GM12878 (cell line): ENCODE results near the gene NR1D2. TPM values are rescaled to one million over a fixed set of nuclear protein-coding genes. Genes with fewer than 3 reads are reported as not detected.

Experiments used
- ATAC-seq: fragments of 200-7000 bp; cut with Tn5 transposase; 3 replicates; pipeline ENCODE4 v1.9.1; 2020; ENCODE audit warnings: mild to moderate bottlenecking, moderate library complexity
- BruUV-seq: library from RNA; stranded (reverse); fragments of 400-500 nt; replicated peaks from 2 replicates; lab custom pipeline; 2021; lab: Mats Ljungman, UMichigan
- CTCF ChIA-PET: fragments of 300-600 bp; sonication (Branson Sonifier 250); formaldehyde crosslinking; extraction: SDS; loops from one replicate; lab custom pipeline; 2021; ENCODE audit warnings: inconsistent platforms; lab: Yijun Ruan, JAX
- POLR2A ChIA-PET: fragments of 350-600 bp; formaldehyde crosslinking; extraction: SDS; loops from one replicate; lab custom pipeline; 2021; ENCODE audit warnings: inconsistent platforms; lab: Charles Lee
- RAD21 ChIA-PET: fragments of 300-600 bp; sonication (Branson Sonifier 250); formaldehyde crosslinking; loops from one replicate; lab custom pipeline; 2023; ENCODE audit warnings: antibody characterized with exemption; ENCODE audit not compliant: unreplicated experiment; lab: Charles Lee
- SMC1A ChIA-PET: fragments of 300-600 bp; sonication (Branson Sonifier 250); formaldehyde crosslinking; loops from one replicate; lab custom pipeline; 2023; ENCODE audit not compliant: unreplicated experiment, uncharacterized antibody; lab: Charles Lee
- DNase-seq: peaks from one replicate; pipeline ENCODE4 v3.0.0-alpha.2; 2011; ENCODE audit warnings: low read depth, low spot score
- FAIRE-seq: peaks from 3 replicates; lab custom pipeline; 2011; peaks lifted over from hg19 to GRCh38; lab: Jason Lieb, UNC
- H2AFZ ChIP-seq: 2 replicates; pipeline ENCODE4 v1.6.0; 2011; ENCODE audit warnings: low read depth, low read length, control low read depth; ENCODE audit not compliant: control insufficient read depth
- H3K27ac ChIP-seq: 2 replicates; pipeline ENCODE4 v1.5.1; 2011; ENCODE audit warnings: control low read depth; ENCODE audit not compliant: control insufficient read depth, insufficient read depth
- H3K27me3 ChIP-seq, 2 experiments: replicated peaks in 1 of 2; 2 replicates each; pipeline versions ENCODE4 v1.6.0 to v1.6.1; 2011; ENCODE audit warnings: low read length in 1 of 2; ENCODE audit not compliant: control insufficient read depth in 2 of 2, insufficient read depth in 2 of 2
- H3K36me3 ChIP-seq, 2 experiments: 2 replicates each; pipeline ENCODE4 v1.5.1; 2011; ENCODE audit warnings: low read length in 1 of 2; ENCODE audit not compliant: control insufficient read depth in 2 of 2, insufficient read depth in 2 of 2
- H3K4me1 ChIP-seq: 2 replicates; pipeline ENCODE4 v1.6.1; 2011; ENCODE audit warnings: mild to moderate bottlenecking, low read length, moderate library complexity, mixed read lengths; ENCODE audit not compliant: control insufficient read depth, insufficient read depth
- H3K4me2 ChIP-seq: 2 replicates; pipeline ENCODE4 v1.6.0; 2011; ENCODE audit warnings: control low read depth; ENCODE audit not compliant: control insufficient read depth, insufficient read depth
- H3K4me3 ChIP-seq: fragments of 200-600 bp; sonication (generic); 2 replicates; pipeline ENCODE4 v1.5.1; 2016
- H3K79me2 ChIP-seq: 2 replicates; pipeline ENCODE4 v1.6.0; 2011; ENCODE audit warnings: low read length; ENCODE audit not compliant: control insufficient read depth, insufficient read depth
- H3K9ac ChIP-seq: 2 replicates; pipeline ENCODE4 v1.8.0; 2011; ENCODE audit warnings: low read length, control low read depth, mixed read lengths; ENCODE audit not compliant: control insufficient read depth, insufficient read depth
- H3K9me3 ChIP-seq: replicated peaks from 3 replicates; pipeline ENCODE4 v1.5.1; 2011; ENCODE audit warnings: mild to moderate bottlenecking, low read length; ENCODE audit not compliant: control insufficient read depth, insufficient read depth
- H4K20me1 ChIP-seq: 2 replicates; pipeline ENCODE4 v1.6.0; 2011; ENCODE audit not compliant: control insufficient read depth, insufficient read depth
- BACH1 ChIP-seq: fragments of 450-650 bp; IDR thresholded peaks from 2 replicates; pipeline ENCODE4 v1.6.1; 2017; ENCODE audit warnings: mild to moderate bottlenecking, borderline replicate concordance
- CBX5 ChIP-seq: sonication (generic); IDR thresholded peaks from 2 replicates; pipeline ENCODE4 v1.6.1; 2016; ENCODE audit warnings: low read depth, moderate library complexity, mild to moderate bottlenecking, inconsistent platforms
- CREB1 ChIP-seq: IDR thresholded peaks from 2 replicates; pipeline ENCODE4 v1.6.1; 2012; ENCODE audit warnings: low read depth, mild to moderate bottlenecking, inconsistent platforms
- GATAD2B ChIP-seq: fragments of 450-650 bp; conservative IDR thresholded peaks from 2 replicates; pipeline ENCODE4 v1.6.1; 2017; ENCODE audit warnings: low read depth, mild to moderate bottlenecking, moderate library complexity
- HDAC6 ChIP-seq: fragments of 200-600 bp; sonication (generic); IDR thresholded peaks from one replicate; pipeline ENCODE4 v1.8.0; 2017; ENCODE audit warnings: antibody characterized with exemption; ENCODE audit not compliant: unreplicated experiment
- KLF5 ChIP-seq: fragments of 450-650 bp; IDR thresholded peaks from 2 replicates; pipeline ENCODE4 v1.6.1; 2014; ENCODE audit warnings: mild to moderate bottlenecking; ENCODE audit not compliant: partially characterized antibody
- MTA2 ChIP-seq: fragments of 450-650 bp; IDR thresholded peaks from 2 replicates; pipeline ENCODE4 v1.6.1; 2016; ENCODE audit warnings: low read depth, mild to moderate bottlenecking, moderate library complexity
- MTA3 ChIP-seq: IDR thresholded peaks from 2 replicates; pipeline ENCODE4 v1.6.1; 2012; ENCODE audit warnings: low read length, inconsistent platforms, borderline replicate concordance
- PAX5 ChIP-seq: IDR thresholded peaks from 2 replicates; pipeline ENCODE4 v1.6.1; 2011; ENCODE audit warnings: low read depth, low read length, borderline replicate concordance
- PAX8 ChIP-seq: fragments of 450-650 bp; IDR thresholded peaks from 2 replicates; pipeline ENCODE4 v1.6.1; 2017; ENCODE audit warnings: mild to moderate bottlenecking, moderate library complexity
- PML ChIP-seq: IDR thresholded peaks from 2 replicates; pipeline ENCODE4 v1.6.1; 2012; ENCODE audit warnings: low read length, inconsistent platforms
- POLR2AphosphoS2 ChIP-seq: IDR thresholded peaks from 2 replicates; pipeline ENCODE4 v1.6.1; 2011; ENCODE audit warnings: low read depth, mild to moderate bottlenecking, low read length, improper control_type of control experiment, moderate library complexity
- POLR2AphosphoS5 ChIP-seq: IDR thresholded peaks from 2 replicates; pipeline ENCODE4 v1.6.1; 2011; ENCODE audit warnings: mild to moderate bottlenecking, low read length, inconsistent platforms
- SUPT20H ChIP-seq: IDR thresholded peaks from 2 replicates; pipeline ENCODE4 v1.6.1; 2011; ENCODE audit warnings: low read depth, mild to moderate bottlenecking, low read length, moderate library complexity, borderline replicate concordance; ENCODE audit not compliant: control insufficient read depth
- TARDBP ChIP-seq: IDR thresholded peaks from 2 replicates; pipeline ENCODE4 v1.6.1; 2016; ENCODE audit warnings: borderline replicate concordance
- ZBED1 ChIP-seq: IDR thresholded peaks from 2 replicates; pipeline ENCODE4 v1.6.1; 2016; ENCODE audit warnings: borderline replicate concordance
- ZNF207 ChIP-seq: fragments of 450-650 bp; IDR thresholded peaks from 2 replicates; pipeline ENCODE4 v1.6.1; 2014; ENCODE audit warnings: antibody characterized with exemption, mild to moderate bottlenecking, borderline replicate concordance
- ZNF274 ChIP-seq: IDR thresholded peaks from one replicate; pipeline ENCODE4 v1.8.0; 2011; ENCODE audit not compliant: insufficient read length, insufficient read depth
- ZNF384 ChIP-seq: IDR thresholded peaks from 2 replicates; pipeline ENCODE4 v1.6.1; 2012; ENCODE audit warnings: low read depth, mild to moderate bottlenecking, low read length, improper control_type of control experiment, borderline replicate concordance
- WGBS: methylation state at CpG from one replicate; pipeline ENCODE4 v1.1.6; 2016; ENCODE audit warnings: low lambda C conversion rate; ENCODE audit not compliant: insufficient replicate concordance, insufficient coverage; ENCODE audit errors: missing lambda C conversion rate; 5-methylcytosine and 5-hydroxymethylcytosine counted together
- in situ Hi-C: fragments of 300-500 bp; cut with MboI; formaldehyde crosslinking; loops from 9 replicates; pipeline ENCODE4 v1.14.3; 2018; ENCODE audit warnings: mixed read lengths
- intact Hi-C: fragments of 100-400 bp; cut with micrococcal nuclease; formaldehyde crosslinking; loops from one replicate; pipeline ENCODE4 v1.14.2; 2022; ENCODE audit not compliant: unreplicated experiment
- polyA plus RNA-seq, 11 experiments: library from polyadenylated mRNA; depleted of rRNA in 4 of 11; unstranded in 6 of 11; stranded (reverse) in 5 of 11; fragments of >200 nt; fragmentation: Nextera tagmentation in 4 of 11; fragmentation: Illumina TruSeq in 1 of 11; extraction: Ambion mirVana in 4 of 11; extraction: Trizol in 1 of 11; gene quantifications; 1 replicate in 1 of 11; 2 replicates in 10 of 11; pipeline versions ENCODE4 v1.2.1 to v1.2.3, GENCODE V29; 2011 to 2016; ENCODE audit warnings: inconsistent platforms in 2 of 11, missing spikeins in 2 of 11, low read depth in 1 of 11
- total RNA-seq, 4 experiments: library from RNA; depleted of rRNA in 3 of 4; stranded (reverse); fragments of >200 nt in 3 of 4; fragmentation: Illumina TruSeq in 1 of 4; extraction: Trizol in 1 of 4; gene quantifications; 2 replicates each; pipeline versions ENCODE4 v1.2.1 to v1.2.3, GENCODE V29; 2013 to 2021
- TF ChIP-seq, protein P1 (sequence below): fragments of 450-650 bp; IDR thresholded peaks from 2 replicates; pipeline ENCODE4 v1.6.1; 2017; ENCODE audit warnings: borderline replicate concordance
- TF ChIP-seq, protein P2 (sequence below): IDR thresholded peaks from 2 replicates; pipeline ENCODE4 v1.6.1; 2012; ENCODE audit warnings: low read depth, low read length, improper control_type of control experiment
- TF ChIP-seq, protein P3 (sequence below): fragments of 450-650 bp; IDR thresholded peaks from 2 replicates; pipeline ENCODE4 v1.6.1; 2017; ENCODE audit warnings: low read depth, mild to moderate bottlenecking, moderate library complexity

The NR1D2 gene
- total and polyA plus RNA-seq, 10 of the 15 experiments (the other 5 are each of a cell fraction or from before 2014, with no cell fraction given), result 0.67 to 5.3 (median 2.6) TPM

- TF ChIP-seq, protein P1, sequence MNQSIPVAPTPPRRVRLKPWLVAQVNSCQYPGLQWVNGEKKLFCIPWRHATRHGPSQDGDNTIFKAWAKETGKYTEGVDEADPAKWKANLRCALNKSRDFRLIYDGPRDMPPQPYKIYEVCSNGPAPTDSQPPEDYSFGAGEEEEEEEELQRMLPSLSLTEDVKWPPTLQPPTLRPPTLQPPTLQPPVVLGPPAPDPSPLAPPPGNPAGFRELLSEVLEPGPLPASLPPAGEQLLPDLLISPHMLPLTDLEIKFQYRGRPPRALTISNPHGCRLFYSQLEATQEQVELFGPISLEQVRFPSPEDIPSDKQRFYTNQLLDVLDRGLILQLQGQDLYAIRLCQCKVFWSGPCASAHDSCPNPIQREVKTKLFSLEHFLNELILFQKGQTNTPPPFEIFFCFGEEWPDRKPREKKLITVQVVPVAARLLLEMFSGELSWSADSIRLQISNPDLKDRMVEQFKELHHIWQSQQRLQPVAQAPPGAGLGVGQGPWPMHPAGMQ, result no peak
- 0 out of 2 replicates have a peak, but pooled peaks have one; percentile 22 for TF ChIP-seq TARDBP
- TF ChIP-seq CBX5, result no peak
- TF ChIP-seq ZBED1, result 0 out of 2 replicates have a peak, but pooled peaks have one; percentile 63
- TF ChIP-seq SUPT20H, result no peak
- TF ChIP-seq ZNF274, result no peak
- TF ChIP-seq BACH1, result peak; percentile 12; the same call in 1 of the 2 replicates
- TF ChIP-seq ZNF384, result no peak
- no peak for TF ChIP-seq HDAC6
- no peak for TF ChIP-seq MTA2
- no peak for TF ChIP-seq MTA3
These were observed 24.9 kb upstream of the NR1D2 start (continued) for GRCh38 chr3:23920151-23920655.

- DNase-seq (no peak), FAIRE-seq (no peak), ATAC-seq (no peak)
- Histone ChIP-seq H3K79me2 (peaks cover 34% of the 10 kb centered on the region), H3K4me2 (no peak overlapping the region), H3K36me3 (peaks cover 0 to 28% of the 10 kb centered on the region in 2 experiments; a peak in 2 of 4 replicates), H3K27ac (no peak overlapping the region), H3K9ac (no peak overlapping the region), H2AFZ (no peak overlapping the region), H3K9me3 (no peaks in the 10 kb centered on the region), H4K20me1 (peaks cover 5% of the 10 kb centered on the region; the same call in 1 of the 2 replicates), H3K4me1 (no peaks in the 10 kb centered on the region; the same call in 1 of the 2 replicates), H3K4me3 (no peak overlapping the region), H3K27me3 (no peaks in the 10 kb centered on the region)
- WGBS, result 83% methylated on average over 3 of the region's 3 CpGs
- ChIA-PET RAD21 (no interaction called here), CTCF (interaction anchor here (1.6 kb wide), 1 partner anchor 9 kb away, joined by 3 read pairs; no protein-coding TSS in a partner anchor), POLR2A (interaction anchor here (0.6 to 0.7 kb wide), 4 partner anchors 9 to 63 kb away, joined by 3 to 4 read pairs (median 4); no protein-coding TSS in a partner anchor), SMC1A (interaction anchor here (0.6 to 1.5 kb wide), 4 partner anchors 23 to 30 kb away, joined by 3 to 4 read pairs (median 3); no protein-coding TSS in a partner anchor)
- intact Hi-C loops, result no loop called here
- in situ Hi-C loops, result no loop called here
- BruUV-seq, result no TSS peak
- TF ChIP-seq POLR2AphosphoS2 (0 out of 2 replicates have a peak, but pooled peaks have one; percentile 38), CREB1 (no peak), MTA3 (peak; percentile 53; the same call in 1 of the 2 replicates), PAX5 (no peak), PML (peak; percentile 53; the same call in 1 of the 2 replicates), ZNF207 (no peak), KLF5 (no peak), GATAD2B (no peak), BACH1 (0 out of 2 replicates have a peak, but pooled peaks have one; percentile 46), POLR2AphosphoS5 (peak; percentile 74), PAX8 (no peak)
- TF ChIP-seq, protein P2, sequence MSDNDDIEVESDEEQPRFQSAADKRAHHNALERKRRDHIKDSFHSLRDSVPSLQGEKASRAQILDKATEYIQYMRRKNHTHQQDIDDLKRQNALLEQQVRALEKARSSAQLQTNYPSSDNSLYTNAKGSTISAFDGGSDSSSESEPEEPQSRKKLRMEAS, result no peak
- TF ChIP-seq, protein P3, sequence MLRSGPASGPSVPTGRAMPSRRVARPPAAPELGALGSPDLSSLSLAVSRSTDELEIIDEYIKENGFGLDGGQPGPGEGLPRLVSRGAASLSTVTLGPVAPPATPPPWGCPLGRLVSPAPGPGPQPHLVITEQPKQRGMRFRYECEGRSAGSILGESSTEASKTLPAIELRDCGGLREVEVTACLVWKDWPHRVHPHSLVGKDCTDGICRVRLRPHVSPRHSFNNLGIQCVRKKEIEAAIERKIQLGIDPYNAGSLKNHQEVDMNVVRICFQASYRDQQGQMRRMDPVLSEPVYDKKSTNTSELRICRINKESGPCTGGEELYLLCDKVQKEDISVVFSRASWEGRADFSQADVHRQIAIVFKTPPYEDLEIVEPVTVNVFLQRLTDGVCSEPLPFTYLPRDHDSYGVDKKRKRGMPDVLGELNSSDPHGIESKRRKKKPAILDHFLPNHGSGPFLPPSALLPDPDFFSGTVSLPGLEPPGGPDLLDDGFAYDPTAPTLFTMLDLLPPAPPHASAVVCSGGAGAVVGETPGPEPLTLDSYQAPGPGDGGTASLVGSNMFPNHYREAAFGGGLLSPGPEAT, result no peak
These were observed 24.0 kb upstream of the NR1D2 start for GRCh38 chr3:23921052-23921511.
